K562 (cell line): ENCODE data around the gene SLC36A2. TPM values are rescaled to one million over a fixed set of nuclear protein-coding genes. Genes with fewer than 3 reads are reported as not detected.

ENCODE experiments used
- ATAC-seq: fragments of 200-7000 bp; cut with Tn5 transposase; 3 replicates; pipeline ENCODE4 v1.9.1; 2020; ENCODE audit warnings: moderate library complexity
- BruUV-seq: library from RNA; stranded (reverse); fragments of 400-500 nt; replicated peaks from 2 replicates; lab custom pipeline; 2021; lab: Mats Ljungman, UMichigan
- CTCF ChIA-PET: fragments of 300-600 bp; formaldehyde crosslinking; extraction: SDS; loops from one replicate; lab custom pipeline; 2021; ENCODE audit warnings: low intra/inter-chr PET ratio; lab: Yijun Ruan, JAX
- POLR2A ChIA-PET: fragments of 300-600, 350-650 bp; sonication (Branson Sonifier 250); formaldehyde crosslinking; extraction: SDS; loops from one replicate; lab custom pipeline; 2021; ENCODE audit warnings: antibody characterized with exemption, inconsistent platforms; lab: Yijun Ruan, JAX
- DNase-seq, 4 experiments: peaks; one replicate each; pipeline versions ENCODE4 v3.0.0 to v3.0.0-alpha.2; 2011 to 2018; ENCODE audit warnings: low spot score in 3 of 4, mixed read lengths in 3 of 4; ENCODE audit errors: extremely low read depth in 1 of 4
- FAIRE-seq: peaks from 2 replicates; lab custom pipeline; 2011; peaks lifted over from hg19 to GRCh38; lab: Jason Lieb, UNC
- H2AFZ ChIP-seq: 2 replicates; pipeline ENCODE4 v1.6.0; 2011; ENCODE audit warnings: low read depth, low read length, control low read depth, inconsistent platforms
- H3K27ac ChIP-seq: fragments of 200-600 bp; 3 replicates; pipeline ENCODE4 v1.8.0; 2011; ENCODE audit warnings: low read depth, mild to moderate bottlenecking, control low read depth, inconsistent platforms, low read length, moderate library complexity, mixed read lengths; ENCODE audit errors: extremely low read depth
- H3K27me3 ChIP-seq, 2 experiments: fragments of 300-600 bp in 1 of 2; 2 replicates in 1 of 2; 3 replicates in 1 of 2; pipeline versions ENCODE4 v1.6.0 to v1.8.0; 2011; ENCODE audit warnings: inconsistent platforms in 2 of 2, low read length in 2 of 2, mild to moderate bottlenecking in 1 of 2, mixed read lengths in 1 of 2, moderate library complexity in 1 of 2; ENCODE audit not compliant: control insufficient read depth in 2 of 2, insufficient read depth in 2 of 2
- H3K36me3 ChIP-seq: fragments of 300-600 bp; 3 replicates; pipeline ENCODE4 v1.8.0; 2011; ENCODE audit warnings: mild to moderate bottlenecking, low read length, inconsistent platforms; ENCODE audit not compliant: control insufficient read depth, insufficient read depth
- H3K4me1 ChIP-seq, 2 experiments: fragments of 200-600 bp in 1 of 2; replicated peaks in 1 of 2; 2 replicates in 1 of 2; 3 replicates in 1 of 2; pipeline versions ENCODE4 v1.5.1 to v1.8.0; 2011; ENCODE audit warnings: inconsistent platforms in 2 of 2, low read length in 2 of 2, mild to moderate bottlenecking in 1 of 2, mixed read lengths in 1 of 2, moderate library complexity in 1 of 2; ENCODE audit not compliant: control insufficient read depth in 2 of 2, insufficient read depth in 2 of 2
- H3K4me2 ChIP-seq: 2 replicates; pipeline ENCODE4 v1.6.1; 2011; ENCODE audit warnings: low read length, control low read depth, inconsistent platforms, mixed read lengths; ENCODE audit not compliant: insufficient read depth
- H3K4me3 ChIP-seq: fragments of 200-600 bp; sonication (generic), shearing (Covaris generic); 2 replicates; pipeline ENCODE4 v1.5.1; 2016; ENCODE audit warnings: control low read depth, inconsistent platforms
- H3K79me2 ChIP-seq: fragments of 200-600 bp; 3 replicates; pipeline ENCODE4 v1.8.0; 2011; ENCODE audit warnings: low read length, inconsistent platforms; ENCODE audit not compliant: control insufficient read depth, insufficient read depth
- H3K9ac ChIP-seq, 2 experiments: 2 replicates each; pipeline versions ENCODE4 v1.6.0 to v1.6.1; 2011; ENCODE audit warnings: low read depth in 2 of 2, low read length in 2 of 2, control low read depth in 1 of 2, inconsistent platforms in 1 of 2, mild to moderate bottlenecking in 1 of 2, mixed read lengths in 1 of 2; ENCODE audit not compliant: insufficient read depth in 1 of 2
- H3K9me1 ChIP-seq: one replicate; pipeline ENCODE4 v1.6.0; 2011; ENCODE audit warnings: inconsistent platforms, mild to moderate bottlenecking, low read length, moderate library complexity; ENCODE audit not compliant: control insufficient read depth, insufficient read depth
- H3K9me3 ChIP-seq: replicated peaks from 2 replicates; pipeline ENCODE4 v1.5.1; 2011; ENCODE audit warnings: low read depth, low read length, inconsistent platforms; ENCODE audit not compliant: control insufficient read depth, insufficient read depth
- H4K20me1 ChIP-seq: replicated peaks from 2 replicates; pipeline ENCODE4 v1.6.1; 2011; ENCODE audit warnings: low read length, inconsistent platforms, mixed read lengths; ENCODE audit not compliant: control insufficient read depth, insufficient read depth
- BHLHE40 ChIP-seq: IDR thresholded peaks from 2 replicates; pipeline ENCODE4 v1.6.1; 2011; ENCODE audit warnings: low read length, improper control_type of control experiment
- EP300 ChIP-seq: IDR thresholded peaks from 2 replicates; pipeline ENCODE4 v1.6.1; 2012; ENCODE audit warnings: low read length, improper control_type of control experiment
- ETS2 ChIP-seq: IDR thresholded peaks from 2 replicates; pipeline ENCODE4 v1.6.1; 2016; ENCODE audit warnings: borderline replicate concordance, missing genetic modification characterization, mild to moderate bottlenecking, moderate library complexity, missing compliant biosample characterization; ENCODE audit not compliant: poor library complexity, severe bottlenecking
- EWSR1 ChIP-seq: fragments of 450-650 bp; IDR thresholded peaks from 2 replicates; pipeline ENCODE4 v1.6.1; 2018; ENCODE audit warnings: borderline replicate concordance, mild to moderate bottlenecking, low read depth, moderate library complexity; ENCODE audit not compliant: partially characterized antibody
- NEUROD1 ChIP-seq: fragments of 150-350 bp; IDR thresholded peaks from 2 replicates; pipeline ENCODE4 v1.6.1; 2014; ENCODE audit warnings: borderline replicate concordance, low read length, low read depth; ENCODE audit not compliant: partially characterized antibody
- NKRF ChIP-seq: fragments of 450-650 bp; IDR thresholded peaks from 2 replicates; pipeline ENCODE4 v1.6.1; 2016; ENCODE audit warnings: borderline replicate concordance
- NR1H2 ChIP-seq: sonication (generic); formaldehyde crosslinking; IDR thresholded peaks from 2 replicates; pipeline ENCODE4 v1.4.0; 2020; ENCODE audit warnings: mild to moderate bottlenecking, missing genetic modification reagents
- PREB ChIP-seq: sonication (generic); formaldehyde crosslinking; IDR thresholded peaks from 2 replicates; pipeline ENCODE4 v1.8.1; 2023; ENCODE audit warnings: mild to moderate bottlenecking, missing genetic modification reagents
- SFPQ ChIP-seq: fragments of 200-400 bp; formaldehyde crosslinking; IDR thresholded peaks from 2 replicates; pipeline ENCODE4 v1.6.1; 2017; ENCODE audit warnings: mild to moderate bottlenecking, low read depth, low read length, moderate library complexity
- SIX5 ChIP-seq, 2 experiments: IDR thresholded peaks; 2 replicates each; pipeline ENCODE4 v1.6.1; 2011; ENCODE audit warnings: low read length in 2 of 2, borderline replicate concordance in 1 of 2, low read depth in 1 of 2, mild to moderate bottlenecking in 1 of 2, moderate library complexity in 1 of 2; ENCODE audit not compliant: insufficient read depth in 1 of 2
- SP1 ChIP-seq: sonication (generic); formaldehyde crosslinking; IDR thresholded peaks from 2 replicates; pipeline ENCODE4 v1.8.1; 2022; ENCODE audit warnings: mild to moderate bottlenecking, missing genetic modification reagents
- THRB ChIP-seq: fragments of 450-650 bp; formaldehyde crosslinking; conservative IDR thresholded peaks from 2 replicates; pipeline ENCODE4 v1.4.0; 2022; ENCODE audit warnings: mild to moderate bottlenecking, missing genetic modification characterization
- TRIM25 ChIP-seq: fragments of 450-650 bp; IDR thresholded peaks from 2 replicates; pipeline ENCODE4 v1.7.0; 2016; ENCODE audit warnings: borderline replicate concordance
- ZNF253 ChIP-seq: fragments of 250-450 bp; sonication (Bioruptor Pico); conservative IDR thresholded peaks from 2 replicates; pipeline ENCODE4 v1.6.1; 2021; ENCODE audit warnings: mild to moderate bottlenecking
- WGBS: fragments of 100-300 bp; shearing (Covaris generic); methylation state at CpG from one replicate; pipeline ENCODE4 v1.1.6; 2016; ENCODE audit warnings: low coverage, mixed read lengths; ENCODE audit not compliant: insufficient coverage; ENCODE audit errors: missing lambda C conversion rate; 5-methylcytosine and 5-hydroxymethylcytosine counted together
- in situ Hi-C: fragments of 300-500 bp; cut with MboI; formaldehyde crosslinking; loops from 4 replicates; pipeline ENCODE4 v1.15.0; 2018; ENCODE audit warnings: inconsistent platforms, mixed read lengths
- intact Hi-C: fragments of 100-400 bp; cut with micrococcal nuclease; formaldehyde crosslinking; loops from 2 replicates; pipeline ENCODE4 v1.14.2; 2022
- polyA plus RNA-seq, 8 experiments: library from polyadenylated mRNA; depleted of rRNA in 4 of 8; stranded (reverse) in 5 of 8; unstranded in 3 of 8; fragments of >200 nt; fragmentation: Nextera tagmentation in 2 of 8; fragmentation: Illumina TruSeq in 1 of 8; extraction: Ambion mirVana in 2 of 8; extraction: Trizol in 1 of 8; gene quantifications; 2 replicates each; pipeline versions ENCODE4 v1.2.1 to v1.2.3, GENCODE V29; 2011 to 2014; ENCODE audit warnings: inconsistent platforms in 1 of 8, missing spikeins in 1 of 8
- total RNA-seq, 7 experiments: library from RNA; depleted of rRNA in 6 of 7; stranded (reverse); fragments of >200 nt in 6 of 7; fragmentation: Illumina TruSeq in 2 of 7; extraction: Trizol in 2 of 7; gene quantifications; 2 replicates each; pipeline versions ENCODE4 v1.2.1 to v1.2.3, GENCODE V29; 2011 to 2021; ENCODE audit warnings: low replicate concordance in 1 of 7

SLC36A2 gene
- total and polyA plus RNA-seq, 9 of the 15 experiments (the other 6 are each of a cell fraction or from before 2014, with no cell fraction given): not detected

- ChIA-PET POLR2A (no interaction called here), CTCF (no interaction called here)
- H3K27me3 ChIP-seq: peaks cover 6 to 12% of the 10 kb centered on the region in 2 experiments
- no peaks in the 10 kb centered on the region for H3K36me3 ChIP-seq
- in situ Hi-C loops: no loop called here
- H2AFZ ChIP-seq: no peak overlapping the region
- H3K79me2 ChIP-seq: no peaks in the 10 kb centered on the region
- no peak for ATAC-seq
- no peak overlapping the region for H3K27ac ChIP-seq
- no peak for DNase-seq
- intact Hi-C loops: no loop called here
- H3K9ac ChIP-seq: no peak overlapping the region
- FAIRE-seq: no peak
- no peaks in the 10 kb centered on the region for H3K9me3 ChIP-seq
- no TSS peak for BruUV-seq
- H4K20me1 ChIP-seq: no peaks in the 10 kb centered on the region
- no peaks in the 10 kb centered on the region for H3K9me1 ChIP-seq
- H3K4me2 ChIP-seq: no peak overlapping the region
- H3K4me3 ChIP-seq: no peak overlapping the region
- 0% methylated on average over 1 of the region's 1 CpG for WGBS
- no peaks in the 10 kb centered on the region for H3K4me1 ChIP-seq
- TF ChIP-seq SFPQ (no peak), TRIM25 (no peak), SIX5 (IDR thresholded peaks at IDR 0.05; ENCODE audit: borderline replicate concordance in 1 of 2, insufficient read depth in 1 of 2, low read depth in 1 of 2, low read length in 2 of 2) (no peak), ZNF253 (CRISPR knock-in tag) (no peak), NEUROD1 (no peak), ETS2 (no peak), NKRF (no peak), EP300 (no peak), EWSR1 (no peak), THRB (CRISPR knock-in tag) (no peak), NR1H2 (CRISPR knock-in tag) (no peak), SP1 (no peak), BHLHE40 (no peak), PREB (CRISPR knock-in tag) (no peak)
These were observed 50.9 kb downstream of the SLC36A2 start for GRCh38 chr5:151296478-151296830.
